NCI-H748 (cell line): Measurements from ENCODE around the gene TP73.
"Not testable (repeated sequence)": the region's sequence is repeated elsewhere in the genome, so short reads cannot be mapped to it uniquely, and the experiment has no call there.

Experiments
- DNase-seq: peaks from one replicate; lab custom pipeline; 2025; ENCODE audit not compliant: unreplicated experiment; lab: John Stamatoyannopoulos, UW

TP73 gene

DNA sequence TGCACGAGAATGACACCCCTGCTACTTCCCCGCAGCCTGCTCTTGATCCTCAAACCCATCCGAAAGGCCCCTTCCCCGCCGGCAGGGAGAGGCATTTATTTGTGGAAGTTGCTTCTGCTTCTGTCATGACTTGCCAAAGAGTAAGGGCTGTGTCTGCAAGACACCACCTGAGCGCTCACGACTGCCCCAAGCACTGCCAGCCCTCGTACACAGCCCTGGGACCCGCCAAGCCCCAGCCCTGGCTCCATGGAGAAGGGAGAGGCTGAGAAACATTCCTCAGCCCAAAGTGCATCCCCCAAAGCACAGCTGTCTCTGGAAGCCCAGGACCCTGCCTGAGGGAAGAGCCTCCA, 33.8 kb upstream of the TP73 start:
- DNase-seq, result no peak

GRCh38 chr1:3618881-3619671, 33.2 kb upstream of the TP73 start:
- peak; percentile 76 for DNase-seq

DNA sequence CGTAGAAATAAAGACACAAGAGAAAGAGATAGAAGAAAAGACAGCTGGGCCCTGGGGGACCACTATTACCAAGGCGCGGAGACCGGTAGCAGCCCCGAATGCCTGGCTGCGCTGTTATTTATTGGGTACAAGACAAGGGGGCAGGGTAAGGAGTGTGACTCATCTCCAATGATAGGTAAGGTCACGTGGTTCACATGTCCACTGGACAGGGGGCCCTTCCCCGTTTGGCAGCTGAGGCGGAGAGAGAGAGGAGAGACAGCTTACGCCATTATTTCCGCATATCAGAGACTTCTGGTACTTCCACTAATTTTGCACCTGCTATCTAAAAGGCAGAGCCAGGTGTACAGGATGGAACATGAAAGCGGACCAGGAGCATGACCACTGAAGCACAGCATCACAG, 31.6 kb upstream of the TP73 start:
- DNase-seq, result no peak

DNA sequence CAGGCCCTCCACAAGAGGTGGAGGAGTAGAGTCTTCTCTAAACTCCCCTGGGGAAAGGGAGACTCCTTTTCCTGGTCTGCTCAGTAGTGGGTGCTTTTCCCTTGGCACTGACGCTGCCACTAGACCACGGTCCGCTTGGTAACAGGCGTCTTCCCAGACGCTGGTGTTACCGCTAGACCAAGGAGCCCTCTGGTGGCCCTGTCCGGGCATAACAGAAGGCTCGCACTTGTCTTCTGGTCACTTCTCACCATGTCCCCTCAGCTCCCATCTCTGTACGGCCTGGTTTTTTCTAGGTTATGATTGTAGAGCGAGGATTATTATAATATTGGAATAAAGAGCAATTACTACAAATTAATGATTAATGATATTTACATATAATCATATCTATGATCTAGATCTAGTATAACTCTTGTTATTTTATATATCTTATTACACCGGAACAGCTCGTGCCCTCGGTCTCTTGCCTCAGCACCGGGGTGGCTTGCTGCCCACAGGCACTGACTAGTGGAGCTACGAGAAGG, 31.1 kb upstream of the TP73 start:
- DNase-seq, result peak; percentile 26

GRCh38 chr1:3622102-3622501, 30.2 kb upstream of the TP73 start:
- DNase-seq, result not testable (repeated sequence)

DNA sequence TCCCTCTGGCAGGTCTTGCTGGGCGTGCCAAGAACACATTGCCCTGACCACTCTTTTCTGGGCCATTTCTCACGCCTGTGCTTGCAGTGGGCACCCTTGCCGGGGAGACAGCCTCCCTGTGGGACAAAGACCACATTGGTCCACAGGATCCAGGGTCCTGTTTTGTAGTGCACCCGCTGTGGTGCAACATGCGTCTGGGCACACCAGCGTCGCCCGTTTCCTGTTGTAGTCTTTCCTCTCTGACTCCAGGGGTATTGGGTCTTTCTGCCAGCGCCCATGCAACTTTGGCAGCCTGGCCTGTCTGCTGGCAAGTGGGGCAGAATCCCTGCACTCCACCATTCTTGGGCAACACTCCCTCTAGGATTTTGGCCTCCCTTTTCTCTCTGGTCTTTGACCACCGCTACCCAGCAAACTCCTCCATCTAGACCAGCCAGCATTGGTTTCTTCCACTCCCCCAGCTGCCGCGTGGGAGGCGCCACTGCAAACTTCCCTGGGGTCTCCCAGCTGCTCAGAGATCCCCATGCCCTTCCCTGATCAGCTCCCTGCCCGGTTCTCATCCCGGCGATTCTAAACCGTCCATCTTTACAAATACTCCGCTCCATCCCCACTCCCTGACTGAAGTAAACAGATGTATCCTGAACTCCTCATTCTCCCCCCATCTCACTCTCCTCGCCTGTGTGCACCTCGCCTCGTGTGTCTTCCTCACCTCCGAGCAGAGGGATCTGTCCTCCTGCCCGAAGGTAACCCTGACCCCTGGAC, 28.7 kb upstream of the TP73 start:
- DNase-seq, result peak; percentile 37

DNA sequence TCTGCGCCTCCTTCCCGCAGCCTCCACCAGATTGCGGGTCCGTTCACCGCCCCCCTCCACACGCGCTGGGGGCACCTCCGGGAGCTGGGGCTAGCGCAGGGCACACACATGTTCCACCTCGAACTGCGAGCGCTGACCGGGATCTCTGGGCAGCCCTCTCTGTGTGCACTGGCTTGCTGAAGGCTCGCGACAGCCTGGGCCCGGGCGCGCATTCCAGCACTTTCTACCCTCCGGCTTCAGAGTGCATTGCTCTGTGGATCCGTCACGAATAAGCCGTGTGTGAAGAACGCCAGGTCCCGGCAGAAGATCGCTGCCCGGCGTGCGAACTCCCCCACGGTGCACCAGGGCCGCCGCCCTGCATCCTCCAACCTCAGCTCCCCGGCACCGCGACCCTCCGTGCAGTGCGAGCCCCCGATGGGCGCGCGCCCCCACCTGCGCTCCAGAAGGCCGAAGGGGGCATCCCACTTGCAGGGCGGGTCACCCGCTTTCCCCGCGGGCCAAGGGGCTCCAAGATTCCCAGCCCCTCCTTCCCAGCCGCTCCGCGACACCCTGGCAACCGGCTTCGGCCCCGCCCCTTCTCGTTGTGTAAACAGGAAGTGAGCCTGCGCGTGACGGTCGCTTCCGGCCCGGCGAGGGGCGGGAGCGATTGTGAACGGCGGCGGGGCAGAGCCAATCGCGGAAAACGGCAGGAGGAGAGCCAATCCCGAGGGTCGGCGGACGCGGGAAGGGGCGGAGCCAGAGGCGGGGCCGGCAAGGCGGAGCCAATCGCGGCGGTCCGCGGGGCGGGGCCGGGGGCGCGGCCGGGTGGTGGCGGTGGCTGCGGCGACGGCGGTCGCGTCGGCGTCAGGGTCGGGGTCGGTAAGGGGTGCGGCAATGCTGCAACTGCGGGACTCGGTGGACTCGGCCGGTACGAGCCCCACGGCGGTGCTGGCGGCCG, 27.8 kb upstream of the TP73 start, which contains the start of gene TPRG1L:
TPRG1L (plus strand) TSS at position 816 of the 937 bp plus-strand sequence; CDS start at position 874, 58 bp downstream.
- DNase-seq, result peak; percentile 94

GRCh38 chr1:3625151-3625907, 27.0 kb upstream of the TP73 start:
- peak; percentile 68 for DNase-seq

GRCh38 chr1:3626025-3626424, 26.3 kb upstream of the TP73 start:
- no peak for DNase-seq

DNA sequence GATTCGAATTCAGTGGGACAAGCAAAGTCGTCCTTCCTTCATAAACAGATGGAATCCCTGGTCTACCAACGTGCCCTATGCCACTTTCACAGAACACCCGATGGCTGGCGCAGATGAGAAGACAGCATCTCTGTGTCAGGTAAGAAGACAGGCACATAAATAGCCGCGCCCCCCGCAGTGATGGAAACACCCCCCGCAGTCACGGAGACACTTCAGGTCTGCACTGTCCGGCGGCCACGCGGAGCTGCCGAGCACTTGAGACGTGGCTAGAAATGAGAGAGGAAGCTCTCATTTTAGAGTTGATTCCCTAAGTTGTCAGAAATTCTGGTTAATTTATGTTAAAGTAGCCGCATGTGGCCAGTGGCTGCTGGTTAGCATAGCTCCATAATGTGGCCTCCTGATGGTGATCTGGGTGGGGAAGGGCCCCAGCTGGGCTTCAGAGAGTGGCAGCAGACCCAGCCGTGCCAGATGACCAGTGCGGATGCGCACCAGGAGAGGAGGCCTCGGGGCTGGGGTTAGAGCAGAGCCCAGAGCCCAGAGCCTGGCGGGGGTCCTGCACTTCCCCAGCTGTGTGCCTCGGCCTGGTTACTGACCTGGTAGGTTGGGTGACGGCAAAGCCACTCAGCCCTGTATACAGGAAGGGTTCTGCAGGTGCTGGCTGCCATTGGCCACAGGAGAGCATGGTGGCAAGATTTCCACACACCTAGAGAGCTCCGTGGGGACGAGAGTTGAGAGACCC, 24.6 kb upstream of the TP73 start:
- no peak for DNase-seq

DNA sequence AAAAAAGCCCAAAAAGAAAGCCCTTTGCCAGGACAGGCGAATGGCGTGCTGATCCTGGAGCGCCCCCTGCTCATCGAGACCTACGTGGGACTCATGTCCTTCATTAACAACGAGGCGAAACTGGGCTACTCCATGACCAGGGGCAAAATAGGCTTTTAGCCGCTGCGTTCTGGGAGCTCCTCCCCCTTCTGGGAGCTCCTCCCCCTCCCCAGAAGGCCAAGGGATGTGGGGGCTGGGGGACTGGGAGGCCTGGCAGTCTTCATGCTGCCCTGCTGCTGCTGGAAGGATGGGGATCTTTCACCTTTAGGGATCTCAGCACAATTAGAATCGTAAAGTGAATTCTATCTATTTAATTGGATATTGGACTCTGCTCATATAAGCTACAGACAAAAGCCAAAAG, 23.9 kb upstream of the TP73 start:
- no peak for DNase-seq

- no peak for DNase-seq
Measured at GRCh38 chr1:3629561-3630160, 22.7 kb upstream of the TP73 start.

- DNase-seq, result no peak
Measured at GRCh38 chr1:3630161-3630611, 22.1 kb upstream of the TP73 start.

DNA sequence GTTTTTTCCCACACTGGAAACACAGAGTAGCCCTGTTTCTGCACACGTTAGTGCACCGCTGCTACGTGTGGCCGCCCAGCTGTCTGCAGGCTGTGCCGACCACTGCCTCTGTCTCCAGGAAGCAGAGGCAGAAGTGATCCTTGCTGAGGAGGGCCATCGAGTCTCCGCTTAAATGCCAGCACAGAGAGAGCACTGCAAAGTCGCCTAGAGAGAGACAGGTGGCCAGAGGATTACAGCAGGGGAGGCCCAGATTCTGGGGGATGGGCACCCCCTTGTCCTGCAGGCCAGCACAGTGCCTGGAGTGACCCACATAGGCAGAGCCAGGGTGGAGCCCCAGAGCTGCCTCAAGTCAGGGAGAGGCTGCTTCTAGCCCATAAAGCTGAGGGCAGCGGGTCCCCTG, 21.4 kb upstream of the TP73 start:
- DNase-seq, result no peak

DNA sequence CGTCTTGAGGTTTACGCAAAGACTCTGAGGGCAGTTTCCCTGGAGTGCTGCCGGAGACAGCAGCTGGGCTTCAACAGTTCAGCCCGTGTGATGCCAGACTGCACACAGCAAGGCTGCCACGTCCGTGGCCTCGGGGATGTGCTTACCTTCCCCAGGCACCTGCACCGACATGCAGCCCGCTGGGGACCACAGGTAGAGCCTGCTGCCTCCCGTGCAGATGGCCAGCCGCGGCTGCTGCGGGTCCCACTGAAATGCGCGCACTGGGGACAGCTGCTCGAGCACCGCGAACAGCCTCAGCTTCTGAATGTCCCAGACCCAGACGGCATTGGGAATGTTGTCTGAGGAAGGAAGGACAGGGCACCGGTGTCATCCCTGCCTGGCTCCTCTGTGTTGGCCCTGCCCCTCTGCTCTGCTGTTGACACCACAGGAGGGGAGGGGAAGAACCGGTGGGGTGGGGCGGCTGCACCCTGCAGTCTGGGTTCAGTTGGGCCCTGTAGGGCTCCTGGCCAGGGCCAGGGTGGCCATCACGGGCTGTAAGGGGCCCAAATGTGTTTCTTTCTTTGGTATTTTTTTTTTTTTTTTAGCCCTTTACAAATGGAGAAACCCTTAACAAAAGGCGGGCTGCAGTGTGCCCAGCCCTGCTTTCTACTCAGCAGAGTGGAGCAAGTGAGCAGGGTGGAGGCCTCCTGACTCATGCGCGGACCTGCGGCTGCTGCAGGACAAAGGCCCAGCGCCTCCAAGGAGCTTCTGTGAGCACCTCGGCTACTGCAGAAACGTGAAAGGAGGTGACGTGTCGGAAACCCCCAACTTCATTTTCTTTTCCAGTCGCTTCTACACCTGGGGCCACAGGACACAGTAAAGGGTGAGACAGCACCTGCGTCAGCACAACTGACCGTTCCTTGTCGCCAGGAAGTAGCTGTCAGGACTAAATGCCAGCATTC, 20.7 kb upstream of the TP73 start:
- DNase-seq, result no peak

GRCh38 chr1:3632298-3632697, 20.0 kb upstream of the TP73 start:
- DNase-seq, result no peak

DNA sequence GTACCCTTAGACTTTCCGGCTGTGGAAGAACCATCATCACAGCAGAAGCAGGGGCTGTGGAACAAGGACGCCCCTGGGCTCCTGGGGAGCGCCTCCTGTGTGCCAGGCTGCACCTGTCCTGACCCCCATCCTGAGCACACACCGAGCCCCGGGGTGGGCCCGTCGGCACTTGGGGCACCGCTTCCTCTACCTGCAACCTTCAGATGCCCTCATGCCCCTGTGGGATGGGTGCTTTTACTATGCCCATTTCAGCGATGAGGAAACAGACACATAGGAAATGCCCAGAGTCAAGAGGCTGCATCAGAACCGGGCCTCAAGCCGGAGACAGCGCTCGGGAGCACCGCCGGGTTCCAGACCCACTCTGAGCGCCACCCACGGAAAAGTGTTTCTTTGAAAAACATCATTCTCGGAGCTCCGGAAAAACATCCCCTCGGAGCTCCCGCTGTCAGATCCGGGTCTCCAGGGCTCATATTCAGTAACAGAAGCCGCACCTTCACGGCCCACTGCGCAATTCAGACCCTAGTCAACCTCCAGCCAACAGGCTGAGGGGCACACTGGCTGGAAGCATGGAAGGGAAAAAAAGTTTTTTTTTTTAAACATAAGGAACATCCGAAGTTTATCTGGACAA, 19.5 kb upstream of the TP73 start:
- no peak for DNase-seq
